Fibroblast of skin of left quadriceps (primary cell): ENCODE data around the gene RASSF8.
A peak's percentile ranks its signal among the peaks of the same experiment; 100 is the strongest.
"Not testable (repeated sequence)": the region's sequence is repeated elsewhere in the genome, so short reads cannot be mapped to it uniquely, and the experiment has no call there.

Source experiments
- DNase-seq, 2 experiments: peaks; one replicate each; pipeline ENCODE4 v3.0.0-alpha.2; 2013; ENCODE audit warnings: low read depth in 2 of 2

The RASSF8 gene

GRCh38 chr12:26029736-26030022 is 71.2 kb downstream of the RASSF8 start:
- DNase-seq: no peak

GRCh38 chr12:26030371-26030770 is 71.9 kb downstream of the RASSF8 start:
- no peak for DNase-seq

GRCh38 chr12:26031318-26031717 is 72.8 kb downstream of the RASSF8 start:
- DNase-seq: no peak

- DNase-seq: no peak
These were observed 73.3 kb downstream of the RASSF8 start for GRCh38 chr12:26031827-26032226.

GRCh38 chr12:26032290-26032689 is 73.8 kb downstream of the RASSF8 start:
- DNase-seq: no peak

GRCh38 chr12:26032719-26033241 is 74.3 kb downstream of the RASSF8 start:
- peak; percentile 90 for DNase-seq

- DNase-seq: peak; percentile 81 to 84
These were observed 76.1 kb downstream of the RASSF8 start for GRCh38 chr12:26034371-26035142.

- DNase-seq: no peak
These were observed 78.4 kb downstream of the RASSF8 start for GRCh38 chr12:26036877-26037276.

- DNase-seq: no peak
These were observed 79.2 kb downstream of the RASSF8 start for GRCh38 chr12:26037615-26038220.

- DNase-seq: no peak
These were observed 84.2 kb downstream of the RASSF8 start for GRCh38 chr12:26042645-26043044.

- no peak for DNase-seq
These were observed 84.9 kb downstream of the RASSF8 start for GRCh38 chr12:26043135-26044006.

GRCh38 chr12:26044007-26044394 is 85.5 kb downstream of the RASSF8 start:
- no peak for DNase-seq

GRCh38 chr12:26044592-26044991 is 86.1 kb downstream of the RASSF8 start:
- no peak for DNase-seq

- DNase-seq: no peak
These were observed 87.7 kb downstream of the RASSF8 start for GRCh38 chr12:26046203-26046602.

GRCh38 chr12:26046906-26047305 is 88.4 kb downstream of the RASSF8 start:
- no peak for DNase-seq

- DNase-seq: no peak
These were observed 89.1 kb downstream of the RASSF8 start for GRCh38 chr12:26047401-26048226.

- DNase-seq: no peak
These were observed 94.2 kb downstream of the RASSF8 start for GRCh38 chr12:26052652-26053051.

- no peak for DNase-seq
These were observed 95.9 kb downstream of the RASSF8 start for GRCh38 chr12:26054383-26054782.

GRCh38 chr12:26055087-26055486 is 96.6 kb downstream of the RASSF8 start:
- DNase-seq: no peak

GRCh38 chr12:26056335-26056734 is 97.9 kb downstream of the RASSF8 start:
- DNase-seq: no peak

GRCh38 chr12:26057271-26057670 is 98.8 kb downstream of the RASSF8 start:
- DNase-seq: not testable (repeated sequence)

GRCh38 chr12:26058308-26058707 is 99.8 kb downstream of the RASSF8 start:
- no peak for DNase-seq
